Measurements from ENCODE around the gene DNAI2.

DNAI2 gene

DNA sequence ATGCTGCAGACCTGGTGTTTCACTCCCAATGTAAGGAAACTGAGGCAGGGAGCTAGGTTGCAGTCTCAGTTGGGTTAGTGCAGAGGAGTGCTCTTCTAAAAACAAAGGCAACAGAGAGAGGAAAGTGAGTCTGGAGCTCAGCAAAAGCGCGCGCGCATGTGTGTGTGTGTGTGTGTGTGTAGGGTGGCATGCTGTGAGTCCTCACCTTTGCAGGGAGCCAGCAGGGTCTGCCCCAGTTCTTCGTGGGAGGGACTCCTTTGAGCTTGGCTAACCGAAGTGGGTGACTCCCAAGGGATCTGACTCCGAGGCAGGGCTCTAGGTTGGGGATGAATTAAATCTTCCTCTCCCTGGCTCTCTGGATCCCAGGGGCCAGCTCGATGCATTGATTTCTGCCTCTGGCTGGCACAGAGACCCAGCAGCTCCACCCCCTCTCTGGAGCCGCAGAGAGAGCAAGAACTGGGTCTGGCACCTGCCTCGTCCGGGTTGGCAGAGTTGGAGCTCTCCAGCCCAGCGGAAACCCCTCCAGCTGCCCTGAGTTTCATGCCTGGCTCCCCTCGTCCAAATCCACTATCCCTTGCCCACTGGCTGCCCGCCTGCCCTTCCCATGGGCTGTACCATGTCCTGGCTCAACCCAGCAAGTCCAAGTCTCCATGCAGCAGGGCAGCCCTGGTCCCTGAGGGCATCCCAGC lies 88.9 kb downstream of the DNAI2 start:
- DNase-seq (ENCODE audit: low spot score): no peak

Measured in D341Med (cell line).